NCI-H446 (cell line): ENCODE results near the gene LCNL1.
A peak's percentile ranks its signal among the peaks of the same experiment; 100 is the strongest.
"Not testable (repeated sequence)": the region's sequence is repeated elsewhere in the genome, so short reads cannot be mapped to it uniquely, and the experiment has no call there.

Experiments used
- DNase-seq, 2 experiments: peaks; one replicate each; lab custom pipeline; 2025; lab: John Stamatoyannopoulos, UW

The LCNL1 gene

DNA sequence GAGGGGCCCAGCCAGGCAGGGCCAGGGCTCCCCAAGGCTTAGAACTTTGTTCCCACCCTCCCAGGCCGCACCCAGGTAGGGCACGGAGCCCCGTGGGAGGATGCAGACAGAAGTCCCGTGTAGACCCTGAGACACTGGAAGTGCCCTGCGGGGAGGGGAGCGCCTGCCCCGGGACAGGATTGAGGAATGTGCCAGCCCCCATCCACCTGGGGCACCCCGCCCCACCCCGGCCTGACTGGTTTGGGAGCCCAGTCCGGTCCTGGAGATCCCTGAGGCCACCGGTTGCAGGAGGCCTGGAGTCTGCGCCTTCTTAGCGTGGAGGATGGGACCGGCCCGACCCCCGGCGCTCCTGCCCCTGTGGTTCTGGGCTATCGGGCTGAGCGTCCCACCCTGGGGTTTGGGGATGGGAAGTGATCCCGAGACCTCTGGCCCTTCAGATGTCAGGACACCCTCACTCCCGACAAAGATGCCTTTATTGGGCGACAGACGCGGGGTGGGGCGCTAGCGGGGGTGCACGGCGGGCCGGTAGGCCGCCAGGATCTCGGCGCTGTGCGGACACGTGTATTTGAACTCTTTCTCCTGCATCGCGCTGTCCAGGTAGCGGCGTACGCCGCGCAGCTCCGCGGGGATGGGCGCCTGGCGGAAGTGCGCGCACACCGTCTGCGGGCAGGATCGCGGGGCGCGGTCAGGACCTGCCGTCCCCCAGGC lies 11.5 kb downstream of the LCNL1 start:
- DNase-seq: no peak

DNA sequence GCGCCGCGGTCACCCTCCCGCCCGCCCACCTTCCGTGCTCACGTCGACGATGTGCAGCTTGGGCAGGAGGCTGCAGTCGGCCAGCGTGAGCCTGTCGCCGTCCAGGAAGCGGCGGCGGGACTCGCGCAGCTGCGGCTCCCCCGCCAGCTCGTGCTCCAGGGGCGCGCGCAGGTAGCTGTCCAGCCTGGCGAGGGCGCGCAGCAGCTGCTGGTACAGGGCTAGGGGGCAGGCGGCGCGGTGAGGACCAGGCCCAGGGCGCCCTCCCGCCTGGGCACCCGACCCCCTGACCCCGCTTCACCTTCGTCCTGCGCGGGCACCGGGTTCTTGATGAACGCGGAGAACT lies 12.1 kb downstream of the LCNL1 start:
- DNase-seq: no peak

DNA sequence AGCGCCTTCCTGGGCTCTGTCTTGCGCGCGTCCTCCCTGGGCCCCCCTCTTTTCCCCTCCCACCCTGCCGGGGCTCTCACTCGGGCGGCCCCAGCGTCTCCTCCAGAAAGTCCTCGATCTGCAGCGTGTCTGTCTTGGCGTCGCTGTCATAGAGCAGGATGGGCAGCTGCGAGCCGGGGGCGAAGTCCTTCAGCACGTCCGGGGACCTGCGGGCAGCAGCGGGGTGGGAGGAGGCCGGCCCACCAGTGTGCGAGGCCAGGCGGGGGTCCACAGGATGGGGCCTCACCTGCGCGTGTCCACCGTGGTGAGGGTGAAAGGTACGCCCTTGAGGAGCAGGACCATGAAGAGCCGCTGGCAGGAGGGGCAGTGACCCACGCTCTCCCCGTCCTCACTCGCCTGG lies 12.6 kb downstream of the LCNL1 start:
- no peak for DNase-seq

DNA sequence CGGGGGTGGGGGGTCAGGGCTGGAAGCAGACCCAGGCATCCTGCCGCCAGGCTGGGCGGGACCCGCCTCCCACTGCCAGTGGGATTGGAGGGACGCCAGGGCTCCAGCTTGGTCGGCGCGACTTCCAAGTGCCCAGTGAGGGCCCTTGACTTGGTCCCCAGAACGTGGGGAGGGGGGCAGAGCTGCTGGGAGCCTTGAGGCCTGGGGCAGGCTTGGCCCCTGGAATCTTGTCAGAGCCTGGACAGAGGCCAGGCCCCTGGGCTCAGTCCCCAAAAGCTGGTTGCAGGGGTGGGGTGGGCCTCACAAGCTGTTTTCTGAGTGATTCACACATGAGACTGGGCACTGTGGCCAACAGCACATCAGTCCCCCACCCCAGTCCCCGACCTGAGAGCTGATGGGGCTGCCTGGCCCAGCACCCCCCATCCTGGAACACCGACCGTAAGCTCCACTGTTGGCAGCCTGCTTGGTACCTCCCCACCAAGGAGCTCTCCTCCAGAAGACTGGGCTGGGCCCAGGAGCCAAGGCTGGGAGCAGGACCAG lies 13.0 kb downstream of the LCNL1 start:
- DNase-seq: peak in 1 of 2 experiments; percentile 30

DNA sequence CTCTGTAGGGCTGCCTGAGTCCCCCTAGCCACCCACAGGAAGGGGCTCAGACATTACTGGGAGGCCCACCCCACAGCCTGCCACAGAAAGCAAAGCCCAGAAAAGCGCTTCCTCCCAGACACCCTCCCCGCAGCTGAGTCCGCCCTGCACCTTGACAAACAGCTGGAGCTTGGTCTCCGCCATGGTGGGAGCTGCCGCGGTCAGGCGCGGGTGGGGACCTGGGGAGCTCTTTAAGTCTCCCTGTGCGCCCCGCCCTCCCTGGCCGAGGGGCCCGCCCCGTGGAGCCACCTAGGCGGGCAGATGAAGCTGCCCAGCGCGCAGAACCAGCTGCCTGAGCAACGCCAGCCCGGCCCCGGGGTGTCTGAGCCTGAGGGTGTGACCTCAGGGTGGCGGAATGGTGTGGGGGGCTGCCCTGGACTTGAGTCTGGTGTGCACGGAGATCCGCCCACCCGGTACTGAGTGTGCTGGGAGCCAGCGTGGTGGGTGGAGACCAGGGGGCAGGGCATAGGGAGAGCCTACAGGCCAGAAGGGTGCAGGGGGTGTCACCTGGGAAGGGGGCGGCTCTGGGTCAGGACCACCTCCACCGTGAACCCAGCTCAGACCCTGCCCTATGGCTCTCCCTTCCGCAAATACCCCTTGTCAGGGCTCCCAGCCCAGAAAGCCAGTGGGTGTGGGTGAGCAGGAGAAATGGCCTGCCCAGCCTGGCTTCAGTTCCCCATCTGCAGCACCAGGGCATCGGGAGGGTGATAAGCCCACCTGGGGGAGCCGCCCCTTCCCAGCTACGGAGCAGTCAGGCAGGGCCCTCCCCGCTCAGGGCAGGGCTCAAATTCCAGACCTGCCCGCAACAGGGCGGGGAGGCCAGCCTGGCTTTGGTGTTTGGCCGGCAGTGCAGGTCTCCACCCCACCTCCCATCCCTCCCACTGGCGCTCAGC lies 13.8 kb downstream of the LCNL1 start, which contains the start of gene CLIC3:
TSS of gene CLIC3 (minus strand) at position 208 of the 932 bp plus-strand sequence. CDS start at position 183, 25 bp downstream.
- DNase-seq: no peak

DNA sequence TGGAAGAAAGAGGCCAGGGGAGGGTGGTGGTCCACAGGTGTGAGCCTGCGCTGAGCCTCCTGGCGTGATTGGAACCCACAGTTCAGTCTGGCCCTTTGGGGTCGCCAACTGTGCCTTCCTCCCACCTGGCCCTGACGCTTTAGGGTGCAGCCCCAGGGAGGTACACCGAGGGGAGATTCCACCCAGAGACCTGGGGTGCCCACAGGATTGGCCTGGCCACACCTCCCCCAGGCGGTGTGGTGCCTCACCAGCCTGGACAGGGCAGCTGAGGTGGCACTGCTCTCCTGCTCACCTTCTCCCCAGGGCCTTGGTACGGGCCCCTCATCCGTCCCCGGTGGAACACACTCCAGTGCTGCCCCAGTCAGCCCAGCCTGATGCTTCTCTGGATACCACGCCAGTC lies 14.6 kb downstream of the LCNL1 start:
- no peak for DNase-seq

DNA sequence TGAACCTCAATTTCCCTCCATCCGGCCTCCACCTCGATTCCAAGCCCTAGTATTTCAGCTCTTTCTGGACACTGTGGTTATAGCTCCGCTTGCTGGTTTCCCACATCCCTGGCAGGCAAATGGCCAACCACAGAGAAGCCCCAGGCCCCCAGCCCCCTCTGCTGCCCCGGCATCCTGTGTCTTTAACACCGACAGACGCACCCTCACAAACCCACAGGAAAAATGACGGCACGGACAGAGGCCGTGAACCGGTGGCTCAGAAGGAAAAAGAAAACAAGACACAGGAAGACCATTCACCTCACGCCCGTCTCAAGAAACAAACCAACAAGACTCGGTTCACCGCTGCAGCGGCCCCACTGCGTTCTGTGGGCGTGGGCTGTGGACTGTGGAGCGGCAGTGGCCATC lies 15.0 kb downstream of the LCNL1 start:
- DNase-seq: no peak

DNA sequence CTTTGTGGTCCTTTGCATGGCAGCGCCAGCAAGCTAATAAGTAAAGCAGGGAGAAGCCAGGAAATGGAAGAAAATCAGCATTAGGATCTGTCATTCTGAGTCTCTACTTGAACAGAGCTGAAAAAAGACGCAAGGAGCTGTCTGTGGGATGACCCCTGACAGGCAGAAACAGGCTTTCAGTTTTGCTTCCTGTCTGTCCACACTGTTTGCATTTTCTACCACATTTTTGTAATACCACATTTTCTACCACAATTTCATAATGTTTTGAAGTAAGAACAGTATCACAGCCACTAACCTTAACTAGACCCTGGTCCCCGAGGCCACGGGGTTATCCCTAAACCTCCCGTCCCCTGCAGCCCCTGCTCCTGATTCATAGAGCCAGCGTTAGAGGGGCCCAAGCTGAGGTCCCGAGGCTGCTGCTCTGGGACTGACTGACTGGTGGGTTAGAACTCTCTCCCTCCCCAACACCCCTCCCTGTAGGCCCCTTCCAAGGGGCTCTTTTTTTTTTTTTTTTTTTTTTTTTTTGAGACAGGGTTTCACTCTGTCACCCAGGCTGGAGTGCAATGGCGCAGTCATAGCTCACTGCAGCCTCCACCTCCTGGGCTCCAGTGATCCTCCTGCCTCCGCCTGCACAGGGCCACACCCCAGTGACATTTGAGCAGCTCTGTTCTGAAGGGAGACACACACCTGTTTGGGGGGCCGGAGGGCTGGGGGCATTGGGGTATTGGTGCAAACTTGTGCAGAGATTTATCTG lies 17.6 kb downstream of the LCNL1 start:
- DNase-seq: no peak

DNA sequence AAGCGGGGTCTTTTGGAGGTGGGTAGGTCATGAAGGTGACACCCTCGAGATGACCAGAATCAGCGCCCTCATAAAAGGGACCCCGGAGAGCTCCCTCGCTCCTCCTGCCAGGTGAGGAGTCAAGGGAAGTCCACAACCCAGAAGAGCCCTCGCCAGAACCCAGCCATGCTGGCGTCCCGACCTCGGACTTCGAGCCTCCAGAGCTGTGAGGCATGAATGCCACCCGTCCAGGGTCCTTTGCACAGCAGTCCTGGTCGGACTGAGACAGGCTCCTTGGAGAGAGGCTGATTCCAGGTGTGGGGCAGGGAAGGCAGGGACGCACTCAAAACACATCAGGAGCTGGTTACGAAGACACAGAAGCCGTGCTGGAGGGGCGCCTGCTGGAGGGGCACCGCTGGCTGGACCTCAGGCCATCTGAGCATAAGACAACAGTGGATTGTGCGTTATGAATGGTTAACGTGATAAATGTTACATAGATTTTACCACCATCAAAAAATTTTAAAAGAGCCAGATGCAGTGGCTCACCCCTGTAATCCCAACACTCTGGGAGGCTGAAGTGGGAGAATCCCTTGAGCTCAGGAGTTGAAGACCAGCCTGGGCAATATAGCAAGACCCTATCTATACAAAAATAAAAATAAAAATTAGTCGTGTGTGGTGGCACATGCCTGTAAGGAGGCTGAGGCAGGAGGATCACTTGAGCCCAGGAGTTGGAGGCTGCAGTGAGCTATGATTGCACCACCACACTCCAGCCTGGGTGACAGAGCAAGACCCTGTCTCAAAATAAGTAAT lies 19.3 kb downstream of the LCNL1 start:
- no peak for DNase-seq

DNA sequence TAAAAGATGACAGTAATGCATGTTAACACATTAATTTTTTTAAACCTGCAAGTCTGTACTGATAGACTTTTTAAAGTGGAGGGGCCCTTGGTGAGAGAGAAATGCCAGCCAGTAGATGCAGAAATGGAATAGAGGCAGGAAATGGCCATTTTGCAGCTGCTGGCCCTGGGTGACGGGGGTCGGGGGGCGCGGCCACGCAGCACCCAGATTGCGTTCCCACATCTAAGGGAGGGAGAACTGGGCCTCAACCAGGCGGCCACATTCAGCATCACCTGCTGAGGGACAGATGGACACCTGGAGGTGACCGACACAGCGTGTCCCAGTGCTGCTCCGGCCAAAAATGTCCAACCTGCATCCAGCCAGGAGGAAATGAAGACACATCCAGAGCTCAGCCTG lies 19.9 kb downstream of the LCNL1 start:
- DNase-seq: no peak

DNA sequence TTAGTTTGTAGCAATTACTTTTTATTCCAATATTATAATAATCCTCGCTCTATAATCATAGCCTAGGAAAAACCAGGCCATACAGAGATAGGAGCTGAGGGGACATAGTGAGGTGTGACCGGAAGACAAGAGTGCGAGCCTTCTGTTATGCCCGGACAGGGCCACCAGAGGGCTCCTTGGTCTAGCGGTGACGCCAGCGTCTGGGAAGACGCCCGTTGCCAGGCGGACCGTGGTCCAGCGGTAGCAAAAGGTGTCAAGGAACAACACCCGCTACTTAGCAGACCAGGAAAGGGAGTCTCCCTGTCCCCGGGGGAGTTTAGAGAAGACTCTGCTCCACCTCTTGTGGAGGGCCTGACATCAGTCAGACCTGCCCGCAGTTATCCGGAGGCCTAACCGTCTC lies 21.5 kb downstream of the LCNL1 start:
- not testable (repeated sequence) for DNase-seq

DNA sequence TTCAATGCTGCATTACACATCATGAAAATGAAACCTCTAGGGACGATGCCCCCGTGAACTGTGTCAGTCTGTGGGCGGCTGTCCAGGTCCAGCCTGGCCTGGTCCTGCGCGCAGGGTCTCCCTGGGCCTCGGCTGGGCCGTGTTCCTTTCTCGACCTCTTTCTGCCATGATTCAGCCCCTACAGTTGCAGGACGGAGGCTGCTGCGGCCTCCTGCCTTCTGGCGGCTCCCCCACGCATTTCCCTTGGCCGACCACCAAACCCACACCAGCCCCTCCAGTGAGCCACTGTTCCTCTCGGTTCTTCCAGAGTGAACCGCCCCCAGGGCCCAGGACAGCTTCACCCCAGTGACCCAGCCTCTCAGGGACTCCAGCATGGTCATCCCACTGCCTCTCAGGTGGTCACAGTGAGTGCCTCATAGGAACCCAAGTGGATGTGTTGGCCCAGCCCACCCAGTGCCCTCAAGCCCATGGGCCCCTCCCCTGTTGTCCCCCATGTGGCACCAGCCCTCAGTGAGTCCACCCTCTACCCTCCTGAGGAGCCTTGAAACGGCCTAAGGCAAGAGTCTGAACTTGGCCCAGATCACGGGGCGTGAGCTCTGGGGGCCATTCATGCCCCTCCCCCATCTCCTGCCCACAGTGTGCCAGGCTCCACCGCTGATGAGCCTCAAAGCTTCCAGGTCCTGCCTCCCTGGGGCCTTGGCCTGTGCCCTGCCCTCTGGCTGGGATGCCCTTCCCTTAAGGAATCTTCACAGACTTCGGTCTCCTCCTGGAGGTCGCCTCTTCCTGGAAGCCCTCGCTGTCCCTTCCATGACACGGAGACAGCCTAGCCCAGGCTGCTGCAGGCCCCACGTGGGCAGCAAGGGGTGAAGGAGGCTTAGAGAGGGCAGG lies 23.6 kb downstream of the LCNL1 start:
- DNase-seq: no peak

DNA sequence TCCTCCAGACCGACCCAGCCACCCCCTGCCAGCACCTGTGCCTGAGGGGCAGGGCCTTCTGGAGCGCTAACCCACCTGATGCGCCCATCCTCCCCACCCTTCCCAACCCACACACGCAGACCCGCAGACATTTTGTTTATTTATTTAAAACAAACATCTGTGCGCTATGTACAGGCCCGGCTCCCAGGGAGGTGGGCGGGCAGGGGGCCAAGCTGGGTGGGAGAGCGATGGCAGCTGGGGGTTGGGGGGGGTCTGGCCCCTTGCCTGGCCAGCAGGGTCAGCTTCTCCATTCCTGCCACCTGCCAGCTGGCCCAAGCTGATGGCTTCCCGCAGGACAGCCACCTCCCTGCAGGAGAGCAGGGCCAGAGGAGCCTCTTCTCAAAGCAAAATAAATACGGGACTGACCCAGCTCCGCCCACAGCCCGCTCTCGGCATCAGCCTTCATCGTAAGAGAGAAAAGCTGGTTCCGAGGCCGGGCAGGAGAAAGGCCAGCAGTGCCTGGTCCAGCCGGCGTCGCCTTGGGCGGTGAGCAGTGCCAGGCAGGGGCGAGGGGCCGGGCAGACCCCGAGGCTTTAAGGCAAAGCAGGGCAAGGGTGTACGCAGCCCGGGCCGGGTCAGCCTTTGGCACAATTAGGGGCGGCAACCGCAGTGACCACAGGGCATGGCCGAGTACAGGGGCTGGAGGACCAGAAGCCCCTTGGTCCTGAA lies 24.5 kb downstream of the LCNL1 start:
- DNase-seq: peak in 1 of 2 experiments; percentile 43

DNA sequence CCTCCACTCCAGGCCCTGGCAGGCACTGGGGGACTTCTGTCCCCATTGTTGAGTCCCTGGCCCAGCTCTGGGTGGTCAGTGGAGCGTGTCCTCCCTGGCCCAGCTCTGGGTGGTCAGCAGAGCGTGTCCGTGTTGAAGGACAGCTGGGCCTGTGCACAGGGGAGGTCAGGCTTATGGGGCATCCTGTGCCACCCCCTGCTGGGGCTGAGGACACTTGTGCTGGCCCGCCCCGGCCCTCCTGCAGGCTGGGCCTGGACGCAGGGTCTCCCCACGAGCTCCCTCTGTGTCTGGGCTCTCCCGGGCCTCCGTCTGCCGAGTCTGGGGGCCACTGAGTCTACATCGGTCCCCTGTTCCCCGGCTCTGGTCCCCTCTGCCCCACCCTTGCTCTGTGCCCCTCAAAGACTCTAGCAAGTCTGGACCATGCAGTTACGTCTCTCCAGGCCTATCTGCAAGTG lies 25.1 kb downstream of the LCNL1 start:
- DNase-seq: no peak

DNA sequence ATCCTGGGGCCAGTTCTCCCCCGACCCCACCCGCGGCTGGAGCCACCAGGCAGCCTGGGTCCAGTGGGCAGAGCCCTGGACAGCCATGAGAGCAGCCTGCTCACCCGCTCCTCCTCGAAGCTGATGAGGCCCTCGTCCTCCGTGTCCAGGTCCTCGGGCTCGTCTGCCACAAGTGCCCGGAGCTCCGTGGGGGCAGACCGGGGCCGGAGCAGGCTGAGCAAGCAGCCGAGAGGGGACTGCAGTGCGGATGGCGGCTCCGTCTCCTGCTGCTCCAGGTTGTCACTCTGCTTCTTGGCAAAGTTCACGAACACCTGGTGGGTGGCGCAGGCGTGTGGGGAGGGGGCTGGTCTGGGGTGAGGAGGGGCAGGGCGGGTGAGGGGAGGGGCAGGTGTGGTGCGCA lies 25.5 kb downstream of the LCNL1 start:
- DNase-seq: no peak

DNA sequence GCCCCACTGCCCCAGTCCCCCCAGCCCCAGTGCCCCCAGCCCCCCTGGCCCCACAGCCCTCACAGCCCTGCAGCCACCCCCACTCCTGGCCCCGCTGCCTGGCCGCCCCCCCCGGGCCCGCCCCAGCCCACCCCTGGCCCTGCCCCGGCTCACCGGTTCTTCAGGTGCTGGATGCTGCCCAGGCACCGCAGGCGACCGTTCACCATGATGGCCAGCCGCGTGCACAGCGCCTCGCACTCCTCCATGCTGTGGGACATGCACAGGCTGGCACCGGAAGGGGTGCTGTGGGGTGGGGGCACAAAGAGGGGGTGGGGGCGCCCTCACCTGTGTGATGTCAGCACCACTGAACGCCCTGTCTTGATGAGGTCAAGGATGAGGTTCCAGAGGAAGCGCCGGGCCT lies 26.4 kb downstream of the LCNL1 start:
- no peak for DNase-seq

DNA sequence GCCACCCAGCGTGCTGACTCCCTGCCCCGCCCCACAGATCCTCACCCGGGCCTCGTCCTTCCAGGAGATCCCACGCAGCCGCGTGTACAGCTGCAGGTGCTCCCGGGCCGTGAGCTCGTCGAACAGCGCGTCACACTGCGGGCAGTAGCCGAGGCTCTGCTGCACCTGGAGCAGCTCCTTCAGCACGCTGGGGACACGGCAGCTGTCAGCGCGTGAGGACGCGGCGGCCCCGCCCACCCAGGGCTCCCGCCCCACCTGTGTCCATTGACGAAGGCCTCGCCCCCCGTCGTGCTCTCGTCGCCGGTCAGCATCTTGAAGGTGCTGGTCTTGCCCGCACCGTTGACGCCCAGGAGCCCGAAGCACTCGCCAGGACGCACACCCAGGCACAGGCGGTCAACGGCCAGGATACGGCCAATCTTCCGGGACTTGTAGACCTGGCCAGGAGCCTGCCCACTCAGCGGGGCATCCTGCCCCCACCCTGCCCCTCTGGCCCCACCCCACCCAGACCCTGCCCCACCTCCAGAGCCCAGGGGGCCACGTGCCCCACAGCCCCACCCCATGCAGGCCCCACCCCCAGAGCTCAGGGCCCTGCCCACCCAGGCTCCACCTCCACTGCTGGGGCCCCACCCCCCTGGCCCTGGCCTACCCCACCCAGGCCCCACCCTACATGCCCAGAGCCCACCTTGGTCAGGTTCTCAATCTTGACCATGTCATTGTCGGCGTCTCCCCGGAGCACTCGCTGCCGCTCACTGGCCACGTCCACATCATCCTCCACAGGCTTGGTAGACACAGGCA lies 27.3 kb downstream of the LCNL1 start:
- no peak for DNase-seq

DNA sequence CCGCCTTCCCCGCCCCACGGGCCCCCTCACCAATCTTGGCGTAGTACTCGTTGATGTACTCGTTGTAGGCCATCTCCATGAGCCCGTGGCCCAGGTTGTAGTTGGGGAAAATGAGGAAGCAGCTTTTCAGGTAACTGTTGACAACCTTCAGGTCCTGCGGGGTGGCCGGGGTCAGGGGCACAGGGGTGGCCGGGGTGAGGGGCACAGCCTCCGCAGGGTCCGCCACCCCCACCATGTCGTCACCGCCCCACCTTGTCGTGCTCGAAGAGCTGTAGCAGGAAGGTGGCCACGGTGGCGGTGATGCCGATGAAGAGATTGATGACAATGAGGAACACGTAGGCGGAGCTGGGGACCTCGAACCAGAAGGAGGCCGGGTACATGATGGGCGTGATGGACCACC lies 28.4 kb downstream of the LCNL1 start:
- no peak for DNase-seq
